Measurements from ENCODE around the gene MAST3. TPM values are rescaled to one million over a fixed set of nuclear protein-coding genes. Genes with fewer than 3 reads are reported as not detected.

The MAST3 gene
- total RNA-seq, 1 experiment from 2014 or later, result 10.4 TPM

- no peak overlapping the region for H2BK12ac ChIP-seq (ENCODE audit: insufficient read length, low read depth, low read length)
- Mint-ChIP-seq H3K9me3 (no peaks in the 10 kb centered on the region), H3K4me1 (no peaks in the 10 kb centered on the region), H3K4me3 (no peak overlapping the region), H3K27ac (no peak overlapping the region), H3K27me3 (ENCODE audit: low read depth) (no peaks in the 10 kb centered on the region), H3K36me3 (ENCODE audit: insufficient read depth in 1 of 3, low read depth in 3 of 3) (peaks cover 14 to 53% (median 43%) of the 10 kb centered on the region in 3 experiments; a peak in 6 of 7 replicates)
- WGBS (ENCODE audit: extremely low coverage, insufficient read length, low lambda C conversion rate), result no CpG with 5 or more reads among the region's 21 CpGs
- H3T11ph ChIP-seq (ENCODE audit: low read length), result no peak overlapping the region
- no peak overlapping the region for H2AK5ac ChIP-seq (ENCODE audit: insufficient read length, low read length)
- no peak overlapping the region for H3K14ac ChIP-seq (ENCODE audit: insufficient read depth, low read length)
- H3K79me1 ChIP-seq (ENCODE audit: insufficient read depth, low read depth, low read length, poor library complexity, severe bottlenecking), result no peaks in the 10 kb centered on the region
- no peak overlapping the region for H4K91ac ChIP-seq (ENCODE audit: insufficient read length, low read depth, low read length)
- H3K27ac ChIP-seq (ENCODE audit: insufficient read length, low read depth, low read length), result no peak overlapping the region
- no peak overlapping the region for H3K18ac ChIP-seq (ENCODE audit: insufficient read length, low read depth, low read length)
- no peaks in the 10 kb centered on the region for H4K20me1 ChIP-seq (ENCODE audit: control insufficient read depth, insufficient read depth, insufficient read length)
- no peak overlapping the region for H3K23ac ChIP-seq (ENCODE audit: insufficient read length, low read depth, low read length)
- H3K9me3 ChIP-seq (ENCODE audit: control insufficient read depth, low read depth, low read length), result no peaks in the 10 kb centered on the region
- no peak overlapping the region for H2BK120ac ChIP-seq (ENCODE audit: low read depth, low read length, poor library complexity, severe bottlenecking)
- H2AFZ ChIP-seq (ENCODE audit: low read length), result no peak overlapping the region
- no peak overlapping the region for H2BK20ac ChIP-seq (ENCODE audit: low read depth, low read length, poor library complexity, severe bottlenecking)
- no peak overlapping the region for H3K4me2 ChIP-seq (ENCODE audit: insufficient read depth, insufficient read length, low read length)
- H4K5ac ChIP-seq (ENCODE audit: insufficient read length, low read depth, low read length), result no peak overlapping the region
- H3K4me1 ChIP-seq (ENCODE audit: insufficient read depth, low read length), result no peaks in the 10 kb centered on the region
- no peaks in the 10 kb centered on the region for H3K23me2 ChIP-seq (ENCODE audit: insufficient read length, low read depth, low read length, poor library complexity, severe bottlenecking)
- H3K9ac ChIP-seq (ENCODE audit: extremely low read depth, insufficient read length, low read length), result no peak overlapping the region
- H2BK5ac ChIP-seq (ENCODE audit: insufficient read length, low read length), result no peak overlapping the region
- no peak overlapping the region for H3K56ac ChIP-seq (ENCODE audit: insufficient read length, low read depth, low read length)
- H3K79me2 ChIP-seq (ENCODE audit: insufficient read depth, low read length), result no peaks in the 10 kb centered on the region
- H4K8ac ChIP-seq (replicated peaks; ENCODE audit: insufficient read length, low read depth, low read length), result no peak overlapping the region
- no peak overlapping the region for H2BK15ac ChIP-seq (ENCODE audit: low read depth, low read length)
- no peak for DNase-seq
- no peak overlapping the region for H3K4ac ChIP-seq (ENCODE audit: low read depth, low read length)
- no peak for TF ChIP-seq CTCF (conservative IDR thresholded peaks at IDR 0.05)
- H3K27me3 ChIP-seq (ENCODE audit: insufficient read depth, low read length), result no peaks in the 10 kb centered on the region
Measured at GRCh38 chr19:18130523-18131242, 33.1 kb downstream of the MAST3 start.

Measured in H9 (cell line).